HEK293 (cell line): ENCODE results near the gene NOSIP.

ENCODE experiments used
- IKZF3 ChIP-seq: fragments of 450-650 bp; IDR thresholded peaks from 2 replicates; pipeline ENCODE4 v1.5.0; 2018; ENCODE audit warnings: missing biosample characterization, mild to moderate bottlenecking, missing genetic modification characterization, moderate library complexity
- KLF10 ChIP-seq: fragments of 450-650 bp; IDR thresholded peaks from 2 replicates; pipeline ENCODE4 v1.5.1; 2018; ENCODE audit warnings: missing biosample characterization, mild to moderate bottlenecking, missing genetic modification characterization
- REPIN1 ChIP-seq: fragments of 450-650 bp; formaldehyde crosslinking; IDR thresholded peaks from 2 replicates; pipeline ENCODE4 v1.5.1; 2017; ENCODE audit warnings: missing biosample characterization, missing genetic modification characterization, low read depth
- TCF7L2 ChIP-seq: IDR thresholded peaks from 2 replicates; pipeline ENCODE4 v1.6.1; 2011; ENCODE audit warnings: low read depth, mild to moderate bottlenecking, inconsistent platforms, low read length, moderate library complexity, borderline replicate concordance
- YY1 ChIP-seq: fragments of 450-650 bp; formaldehyde crosslinking; IDR thresholded peaks from 2 replicates; pipeline ENCODE4 v1.5.1; 2018; ENCODE audit warnings: missing biosample characterization, missing genetic modification characterization
- ZFP41 ChIP-seq: fragments of 450-650 bp; formaldehyde crosslinking; IDR thresholded peaks from 2 replicates; pipeline ENCODE4 v1.5.1; 2016; ENCODE audit warnings: missing biosample characterization, missing genetic modification characterization, borderline replicate concordance
- ZNF239 ChIP-seq: fragments of 450-650 bp; formaldehyde crosslinking; IDR thresholded peaks from 2 replicates; pipeline ENCODE4 v1.5.1; 2016; ENCODE audit warnings: missing biosample characterization, missing genetic modification characterization
- ZNF335 ChIP-seq: fragments of 450-650 bp; formaldehyde crosslinking; conservative IDR thresholded peaks from 2 replicates; pipeline ENCODE4 v1.5.1; 2016; ENCODE audit warnings: missing biosample characterization, missing genetic modification characterization
- ZNF350 ChIP-seq: fragments of 450-650 bp; formaldehyde crosslinking; IDR thresholded peaks from 2 replicates; pipeline ENCODE4 v1.5.0; 2017; ENCODE audit warnings: missing biosample characterization, mild to moderate bottlenecking, missing genetic modification characterization
- ZNF48 ChIP-seq: fragments of 450-650 bp; formaldehyde crosslinking; IDR thresholded peaks from 2 replicates; pipeline ENCODE4 v1.5.1; 2016; ENCODE audit warnings: missing biosample characterization, missing genetic modification characterization
- ZNF623 ChIP-seq: fragments of 450-650 bp; formaldehyde crosslinking; IDR thresholded peaks from 2 replicates; pipeline ENCODE4 v1.5.1; 2016; ENCODE audit warnings: missing biosample characterization, missing genetic modification characterization
- ZNF785 ChIP-seq: fragments of 450-650 bp; formaldehyde crosslinking; IDR thresholded peaks from 2 replicates; pipeline ENCODE4 v1.5.1; 2016; ENCODE audit warnings: missing biosample characterization, missing genetic modification characterization
- ZNF792 ChIP-seq: fragments of 450-650 bp; formaldehyde crosslinking; IDR thresholded peaks from 2 replicates; pipeline ENCODE4 v1.5.1; 2016; ENCODE audit warnings: missing biosample characterization, missing genetic modification characterization
- TF ChIP-seq, protein P1 (sequence below): fragments of 450-650 bp; formaldehyde crosslinking; IDR thresholded peaks from 2 replicates; pipeline ENCODE4 v1.5.1; 2016; ENCODE audit warnings: missing biosample characterization, missing genetic modification characterization

DNA sequence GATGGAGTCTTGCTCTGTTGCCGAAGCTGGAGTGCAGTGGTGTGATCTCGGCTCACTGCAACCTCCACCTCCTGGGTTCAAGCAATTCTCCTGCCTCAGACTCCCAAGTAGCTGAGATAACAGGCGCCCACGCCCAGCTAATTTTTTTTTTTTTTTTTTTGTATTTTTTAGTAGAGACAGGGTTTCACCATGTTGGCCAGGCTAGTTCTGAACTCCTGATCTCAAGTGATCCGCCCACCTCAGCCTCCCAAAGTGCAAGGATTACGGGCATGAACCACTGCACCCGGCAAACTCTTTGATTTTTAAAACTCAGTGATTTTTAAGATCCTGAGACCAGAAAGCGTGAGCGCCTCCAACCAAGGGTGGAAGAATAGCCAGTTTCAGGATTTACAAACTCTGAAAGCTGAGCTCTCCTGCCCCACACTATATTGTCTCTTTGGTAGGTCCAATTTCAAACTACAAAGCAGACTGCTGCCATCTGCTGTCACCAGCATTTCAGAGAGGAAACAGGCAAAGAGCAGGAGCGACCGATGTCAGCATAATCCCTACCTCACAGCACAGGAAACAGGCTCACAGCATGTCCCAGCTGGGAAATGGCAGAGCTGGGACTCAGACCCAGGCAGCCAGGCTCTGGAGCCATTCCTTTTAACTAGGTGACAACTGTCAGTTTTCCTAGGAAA lies 9.2 kb downstream of the NOSIP start:
- TF ChIP-seq ZNF48 (no peak), TCF7L2 (no peak), ZNF792 (tag by site-specific recombination) (no peak), ZNF350 (no peak), YY1 (tag by site-specific recombination) (no peak), IKZF3 (tag by site-specific recombination) (no peak), ZNF335 (tag by site-specific recombination) (0 out of 2 replicates have a peak, but pooled peaks have one; percentile 44), ZNF785 (tag by site-specific recombination) (no peak), ZFP41 (tag by site-specific recombination) (no peak), ZNF623 (tag by site-specific recombination) (no peak), REPIN1 (tag by site-specific recombination) (no peak), ZNF239 (tag by site-specific recombination) (no peak), KLF10 (no peak)
- TF ChIP-seq, protein P1, sequence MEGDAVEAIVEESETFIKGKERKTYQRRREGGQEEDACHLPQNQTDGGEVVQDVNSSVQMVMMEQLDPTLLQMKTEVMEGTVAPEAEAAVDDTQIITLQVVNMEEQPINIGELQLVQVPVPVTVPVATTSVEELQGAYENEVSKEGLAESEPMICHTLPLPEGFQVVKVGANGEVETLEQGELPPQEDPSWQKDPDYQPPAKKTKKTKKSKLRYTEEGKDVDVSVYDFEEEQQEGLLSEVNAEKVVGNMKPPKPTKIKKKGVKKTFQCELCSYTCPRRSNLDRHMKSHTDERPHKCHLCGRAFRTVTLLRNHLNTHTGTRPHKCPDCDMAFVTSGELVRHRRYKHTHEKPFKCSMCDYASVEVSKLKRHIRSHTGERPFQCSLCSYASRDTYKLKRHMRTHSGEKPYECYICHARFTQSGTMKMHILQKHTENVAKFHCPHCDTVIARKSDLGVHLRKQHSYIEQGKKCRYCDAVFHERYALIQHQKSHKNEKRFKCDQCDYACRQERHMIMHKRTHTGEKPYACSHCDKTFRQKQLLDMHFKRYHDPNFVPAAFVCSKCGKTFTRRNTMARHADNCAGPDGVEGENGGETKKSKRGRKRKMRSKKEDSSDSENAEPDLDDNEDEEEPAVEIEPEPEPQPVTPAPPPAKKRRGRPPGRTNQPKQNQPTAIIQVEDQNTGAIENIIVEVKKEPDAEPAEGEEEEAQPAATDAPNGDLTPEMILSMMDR (tag by site-specific recombination) = peak; percentile 55
